Keratinocyte (primary cell): ENCODE measurements around the gene DYRK2.

Experiments used
- CTCF ChIP-seq, 3 experiments: IDR thresholded peaks in 1 of 3; conservative IDR thresholded peaks in 1 of 3; optimal IDR thresholded peaks in 1 of 3; 2 replicates in 2 of 3; 3 replicates in 1 of 3; pipeline versions ENCODE3 to v1.5.1; 2011; ENCODE audit warnings: low read length in 3 of 3, mild to moderate bottlenecking in 3 of 3, moderate library complexity in 2 of 3, control low read depth in 1 of 3, inconsistent platforms in 1 of 3; ENCODE audit not compliant: insufficient read depth in 2 of 3; ENCODE audit errors: extremely low read depth in 1 of 3
- EZH2 ChIP-seq: IDR thresholded peaks from one replicate; pipeline ENCODE4 v1.6.1; 2012; ENCODE audit warnings: inconsistent platforms, mild to moderate bottlenecking, low read length, moderate library complexity

- no peak for TF ChIP-seq CTCF (optimal IDR thresholded peaks at IDR 0.05 in 1 of 3, IDR thresholded peaks at IDR 0.05 in 1 of 3, conservative IDR thresholded peaks at IDR 0.05 in 1 of 3; ENCODE audit: extremely low read depth in 1 of 3, insufficient read depth in 2 of 3, low read length in 3 of 3)
- TF ChIP-seq EZH2 = no peak
These were observed 43.6 kb downstream of the DYRK2 start for GRCh38 chr12:67692135-67692534.
